ENCODE data around the gene FAM13A.

- no peak for TF ChIP-seq RAD21 (IDR thresholded peaks at IDR 0.05; ENCODE audit: low read depth)
- no peak for TF ChIP-seq FOXM1 (IDR thresholded peaks at IDR 0.05; ENCODE audit: borderline replicate concordance, low read depth)
- no peak for TF ChIP-seq YY1 (IDR thresholded peaks at IDR 0.05; ENCODE audit: low read depth)
Observed at GRCh38 chr4:88804234-88804633, 252.8 kb downstream of the FAM13A start.
